ENCODE results near the gene IFNGR1. TPM values are rescaled to one million over a fixed set of nuclear protein-coding genes. Genes with fewer than 3 reads are reported as not detected.

The IFNGR1 gene
- total RNA-seq, 1 experiment from 2014 or later: 58.4 TPM

GRCh38 chr6:137172734-137173431, 46.3 kb downstream of the IFNGR1 start:
- no peaks in the 10 kb centered on the region for H3K36me3 Mint-ChIP-seq (ENCODE audit: insufficient read depth, unreplicated experiment)
- intact Hi-C loops (cut with micrococcal nuclease): no loop called here
- DNase-seq (ENCODE audit: unreplicated experiment): no peak
- BruUV-seq (replicated peaks): no TSS peak
- ChIA-PET CTCF (no interaction called here), POLR2A (interaction anchor here (0.7 to 1.2 kb wide), 3 partner anchors 11 to 75 kb away, joined by 3 to 4 read pairs (median 4); no protein-coding TSS in a partner anchor)
- TF ChIP-seq CTCF (IDR thresholded peaks at IDR 0.05; ENCODE audit: unreplicated experiment): no peak
- no peak overlapping the region for H3K4me3 Mint-ChIP-seq (ENCODE audit: unreplicated experiment)
- H3K9me3 Mint-ChIP-seq (ENCODE audit: unreplicated experiment): no peaks in the 10 kb centered on the region
- no peaks in the 10 kb centered on the region for H3K4me1 Mint-ChIP-seq (ENCODE audit: insufficient read depth, unreplicated experiment)
- H3K27ac Mint-ChIP-seq (ENCODE audit: low read depth, unreplicated experiment): peak overlapping the region; percentile 23
- H3K27me3 Mint-ChIP-seq (ENCODE audit: insufficient read depth, unreplicated experiment): no peaks in the 10 kb centered on the region

GRCh38 chr6:137171824-137172733, 47.1 kb downstream of the IFNGR1 start:
- no peak for TF ChIP-seq CTCF (IDR thresholded peaks at IDR 0.05; ENCODE audit: unreplicated experiment)
- BruUV-seq (replicated peaks): no TSS peak

GRCh38 chr6:137171053-137171374, 48.2 kb downstream of the IFNGR1 start:
- no TSS peak for BruUV-seq (replicated peaks)
- no peak overlapping the region for H3K27ac Mint-ChIP-seq (ENCODE audit: low read depth, unreplicated experiment)
- H3K36me3 Mint-ChIP-seq (ENCODE audit: insufficient read depth, unreplicated experiment): no peaks in the 10 kb centered on the region
- POLR2A ChIA-PET: interaction anchor here (1.4 kb wide), 1 partner anchor 9 kb away, joined by 3 read pairs; no protein-coding TSS in a partner anchor
- intact Hi-C loops (cut with micrococcal nuclease): no loop called here
- no peaks in the 10 kb centered on the region for H3K9me3 Mint-ChIP-seq (ENCODE audit: unreplicated experiment)
- CTCF ChIA-PET: interaction anchor here (0.6 to 2.9 kb wide), 5 partner anchors 33 to 631 kb away, joined by 3 to 19 read pairs (median 3); no protein-coding TSS in a partner anchor
- no peak for DNase-seq (ENCODE audit: unreplicated experiment)
- H3K27me3 Mint-ChIP-seq (ENCODE audit: insufficient read depth, unreplicated experiment): no peaks in the 10 kb centered on the region
- no peak for TF ChIP-seq CTCF (IDR thresholded peaks at IDR 0.05; ENCODE audit: unreplicated experiment)
- H3K4me1 Mint-ChIP-seq (ENCODE audit: insufficient read depth, unreplicated experiment): peaks cover 4% of the 10 kb centered on the region
- no peak overlapping the region for H3K4me3 Mint-ChIP-seq (ENCODE audit: unreplicated experiment)

More at GRCh38 chr6:137171824-137172733, 47.1 kb downstream of the IFNGR1 start:
- H3K36me3 Mint-ChIP-seq (ENCODE audit: insufficient read depth, unreplicated experiment): no peaks in the 10 kb centered on the region
- no peak for DNase-seq (ENCODE audit: unreplicated experiment)
- H3K27me3 Mint-ChIP-seq (ENCODE audit: insufficient read depth, unreplicated experiment): no peaks in the 10 kb centered on the region
- H3K4me3 Mint-ChIP-seq (ENCODE audit: unreplicated experiment): no peak overlapping the region
- ChIA-PET POLR2A (interaction anchor here (0.6 to 1.2 kb wide), 4 partner anchors 11 to 1239 kb away, joined by 3 to 4 read pairs (median 4); no protein-coding TSS in a partner anchor), CTCF (interaction anchor here (0.6 to 1.9 kb wide), 5 partner anchors 10 to 1940 kb away, joined by 3 to 6 read pairs (median 3); no protein-coding TSS in a partner anchor)
- peak overlapping the region; percentile 23 for H3K27ac Mint-ChIP-seq (ENCODE audit: low read depth, unreplicated experiment)
- no peaks in the 10 kb centered on the region for H3K4me1 Mint-ChIP-seq (ENCODE audit: insufficient read depth, unreplicated experiment)
- intact Hi-C loops (cut with micrococcal nuclease): no loop called here
- no peaks in the 10 kb centered on the region for H3K9me3 Mint-ChIP-seq (ENCODE audit: unreplicated experiment)
